ENCODE measurements around the gene NUP188.

GRCh38 chr9:128908372-128908771 lies 39.1 kb upstream of the NUP188 start:
- TF ChIP-seq EP300 (conservative IDR thresholded peaks at IDR 0.05; ENCODE audit: poor library complexity, severe bottlenecking): no peak
- TF ChIP-seq CTCF (IDR thresholded peaks at IDR 0.05; ENCODE audit: poor library complexity, severe bottlenecking): no peak
- no peak for TF ChIP-seq POLR2AphosphoS5 (IDR thresholded peaks at IDR 0.05)
- TF ChIP-seq EZH2 (IDR thresholded peaks at IDR 0.05; ENCODE audit: borderline replicate concordance, insufficient read depth, low read length, poor library complexity, severe bottlenecking): no peak
- TF ChIP-seq REST (IDR thresholded peaks at IDR 0.05; ENCODE audit: borderline replicate concordance): no peak
- no peak for TF ChIP-seq MXI1 (conservative IDR thresholded peaks at IDR 0.05; ENCODE audit: poor library complexity, severe bottlenecking)
- TF ChIP-seq RAD21 (conservative IDR thresholded peaks at IDR 0.05): no peak
- no peak for TF ChIP-seq TAF1 (IDR thresholded peaks at IDR 0.05; ENCODE audit: low read depth)
- TF ChIP-seq SMC3 (conservative IDR thresholded peaks at IDR 0.05; ENCODE audit: poor library complexity): no peak
